MV-4-11 (cell line): ENCODE data around the gene DUSP16.
"Not testable (repeated sequence)": the region's sequence is repeated elsewhere in the genome, so short reads cannot be mapped to it uniquely, and the experiment has no call there.

Experiments
- DNase-seq: peaks from one replicate; lab custom pipeline; 2025; lab: John Stamatoyannopoulos, UW

Gene DUSP16

GRCh38 chr12:12583510-12584178, 21.0 kb upstream of the DUSP16 start:
- no peak for DNase-seq

GRCh38 chr12:12582895-12583303, 20.2 kb upstream of the DUSP16 start:
- DNase-seq, result peak; percentile 21

- DNase-seq, result no peak
Observed at GRCh38 chr12:12582193-12582881, 19.7 kb upstream of the DUSP16 start.

GRCh38 chr12:12580716-12581115, 18.1 kb upstream of the DUSP16 start:
- DNase-seq, result not testable (repeated sequence)

GRCh38 chr12:12577786-12578185, 15.1 kb upstream of the DUSP16 start:
- DNase-seq, result no peak

GRCh38 chr12:12572659-12573058, 10.0 kb upstream of the DUSP16 start:
- DNase-seq, result no peak

- DNase-seq, result not testable (repeated sequence)
Observed at GRCh38 chr12:12565971-12566370, 3.3 kb upstream of the DUSP16 start.

- no peak for DNase-seq
Observed at GRCh38 chr12:12564911-12565310, 2.2 kb upstream of the DUSP16 start.

- DNase-seq, result no peak
Observed at GRCh38 chr12:12563290-12563928, 746 bp upstream of the DUSP16 start.

GRCh38 chr12:12562016-12562483, 613 bp downstream of the DUSP16 start:
- DNase-seq, result no peak

GRCh38 chr12:12561371-12562015, 1.2 kb downstream of the DUSP16 start:
- DNase-seq, result no peak

GRCh38 chr12:12560587-12561370, 1.9 kb downstream of the DUSP16 start:
- DNase-seq, result peak; percentile 79

- DNase-seq, result no peak
Observed at GRCh38 chr12:12559719-12560296, 2.9 kb downstream of the DUSP16 start.

GRCh38 chr12:12558291-12558690, 4.4 kb downstream of the DUSP16 start:
- DNase-seq, result no peak

GRCh38 chr12:12557733-12558132, 4.9 kb downstream of the DUSP16 start:
- DNase-seq, result no peak

GRCh38 chr12:12555656-12556055, 7.0 kb downstream of the DUSP16 start:
- DNase-seq, result no peak

GRCh38 chr12:12553208-12553785, 9.4 kb downstream of the DUSP16 start:
- DNase-seq, result no peak

- no peak for DNase-seq
Observed at GRCh38 chr12:12551115-12551514, 11.5 kb downstream of the DUSP16 start.

- no peak for DNase-seq
Observed at GRCh38 chr12:12550277-12550676, 12.4 kb downstream of the DUSP16 start.

- DNase-seq, result no peak
Observed at GRCh38 chr12:12549426-12549825, 13.2 kb downstream of the DUSP16 start.

- DNase-seq, result no peak
Observed at GRCh38 chr12:12548713-12549112, 13.9 kb downstream of the DUSP16 start.
